ENCODE data around the gene SARS2.
"Not testable (repeated sequence)": the region's sequence is repeated elsewhere in the genome, so short reads cannot be mapped to it uniquely, and the experiment has no call there.

SARS2 gene

GRCh38 chr19:38875656-38876395 is 54.7 kb downstream of the SARS2 start:
- POLR2A ChIA-PET = interaction anchor here (0.7 kb wide), 1 partner anchor 482 kb away, joined by 13 read pairs; no protein-coding TSS in a partner anchor
- 100% methylated on average over 3 of the region's 6 CpGs for WGBS (ENCODE audit: insufficient coverage)
- no peaks in the 10 kb centered on the region for H3K27me3 ChIP-seq (replicated peaks in 2 of 5; ENCODE audit: control insufficient read depth in 4 of 5, insufficient read depth in 5 of 5, low read length in 4 of 5)
- peaks cover 0 to 7% (median 0%) of the 10 kb centered on the region in 4 experiments for H3K36me3 ChIP-seq (ENCODE audit: control insufficient read depth in 4 of 4, insufficient read depth in 4 of 4, low read length in 3 of 4)
- DNase-seq = peak in 1 of 3 donors; percentile 31
- H3K4me1 ChIP-seq (ENCODE audit: control extremely low read depth in 1 of 4, control insufficient read depth in 4 of 4, insufficient read depth in 4 of 4, low read length in 3 of 4) = peaks cover 0 to 43% (median 22%) of the 10 kb centered on the region in 4 experiments
- H3K4me3 ChIP-seq (ENCODE audit: control insufficient read depth in 1 of 7, extremely low read depth in 1 of 7, insufficient read depth in 4 of 7, low read depth in 2 of 7, low read length in 6 of 7) = no peak overlapping the region
- H3K9me3 ChIP-seq (ENCODE audit: control extremely low read depth in 1 of 5, control insufficient read depth in 4 of 5, insufficient read depth in 2 of 5, low read depth in 1 of 5, low read length in 4 of 5) = no peaks in the 10 kb centered on the region
- no peak overlapping the region for H3K27ac ChIP-seq (ENCODE audit: insufficient read depth in 1 of 2, low read depth in 1 of 2, low read length in 2 of 2, poor library complexity in 1 of 2, severe bottlenecking in 2 of 2)
- CTCF ChIA-PET = interaction anchor here (0.5 to 3.8 kb wide), 7 partner anchors 9 to 405 kb away, joined by 3 to 20 read pairs (median 8); partner anchors contain the start of genes MRPS12 and SARS2

DNA sequence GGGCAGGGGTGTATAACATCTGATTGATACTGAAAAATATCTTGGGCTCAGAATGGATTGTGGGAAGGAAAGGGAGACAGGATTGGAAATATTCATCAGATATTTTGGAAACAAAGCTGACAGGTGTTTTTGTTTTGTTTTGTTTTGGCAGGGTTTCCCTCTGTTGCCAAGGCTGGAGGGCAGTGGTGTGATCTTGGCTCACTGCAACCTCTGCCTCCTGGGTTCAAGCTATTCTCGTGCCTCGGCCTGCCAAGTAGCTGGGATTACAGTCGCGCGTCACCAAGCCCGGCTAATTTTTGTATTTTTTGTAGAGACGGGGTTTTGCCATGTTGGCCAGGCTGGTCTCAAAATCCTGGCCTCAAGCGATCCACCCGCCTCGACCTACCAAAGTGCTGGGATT is 57.2 kb downstream of the SARS2 start:
- H3K4me1 ChIP-seq (ENCODE audit: control extremely low read depth in 1 of 4, control insufficient read depth in 4 of 4, insufficient read depth in 4 of 4, low read length in 3 of 4) = peaks cover 0 to 41% (median 30%) of the 10 kb centered on the region in 4 experiments
- POLR2A ChIA-PET; H3K27ac ChIP-seq (ENCODE audit: insufficient read depth in 1 of 2, low read depth in 1 of 2, low read length in 2 of 2, poor library complexity in 1 of 2, severe bottlenecking in 2 of 2); H3K27me3 ChIP-seq (replicated peaks in 2 of 5; ENCODE audit: control insufficient read depth in 4 of 5, insufficient read depth in 5 of 5, low read length in 4 of 5); H3K36me3 ChIP-seq (ENCODE audit: control insufficient read depth in 4 of 4, insufficient read depth in 4 of 4, low read length in 3 of 4); H3K9me3 ChIP-seq (ENCODE audit: control extremely low read depth in 1 of 5, control insufficient read depth in 4 of 5, insufficient read depth in 2 of 5, low read depth in 1 of 5, low read length in 4 of 5); DNase-seq; H3K4me3 ChIP-seq (ENCODE audit: control insufficient read depth in 1 of 7, extremely low read depth in 1 of 7, insufficient read depth in 4 of 7, low read depth in 2 of 7, low read length in 6 of 7): not testable (repeated sequence)
- WGBS (ENCODE audit: insufficient coverage) = 99% methylated on average over 10 of the region's 10 CpGs
- CTCF ChIA-PET = interaction anchor here (0.9 to 3.2 kb wide), 3 partner anchors 10 to 104 kb away, joined by 3 to 20 read pairs (median 3); no protein-coding TSS in a partner anchor

- ChIA-PET POLR2A (no interaction called here), CTCF (interaction anchor here (0.5 to 2.9 kb wide), 10 partner anchors 8 to 468 kb away, joined by 3 to 19 read pairs (median 6); partner anchors contain the start of genes MRPS12, RINL and SARS2)
- WGBS (ENCODE audit: insufficient coverage) = 89% methylated on average over 14 of the region's 19 CpGs
- no peak overlapping the region for H3K27ac ChIP-seq (ENCODE audit: insufficient read depth in 1 of 2, low read depth in 1 of 2, low read length in 2 of 2, poor library complexity in 1 of 2, severe bottlenecking in 2 of 2)
- H3K4me3 ChIP-seq (ENCODE audit: control insufficient read depth in 1 of 7, extremely low read depth in 1 of 7, insufficient read depth in 4 of 7, low read depth in 2 of 7, low read length in 6 of 7) = peak overlapping the region in 3 of 7 experiments; percentile 28 to 82 (median 73)
- H3K4me1 ChIP-seq (ENCODE audit: control extremely low read depth in 1 of 4, control insufficient read depth in 4 of 4, insufficient read depth in 4 of 4, low read length in 3 of 4) = peaks cover 0 to 29% (median 27%) of the 10 kb centered on the region in 4 experiments
- no peak for DNase-seq
- H3K9me3 ChIP-seq (ENCODE audit: control extremely low read depth in 1 of 5, control insufficient read depth in 4 of 5, insufficient read depth in 2 of 5, low read depth in 1 of 5, low read length in 4 of 5) = no peaks in the 10 kb centered on the region
- H3K27me3 ChIP-seq (replicated peaks in 2 of 5; ENCODE audit: control insufficient read depth in 4 of 5, insufficient read depth in 5 of 5, low read length in 4 of 5) = no peaks in the 10 kb centered on the region
- peaks cover 0 to 4% (median 0%) of the 10 kb centered on the region in 4 experiments for H3K36me3 ChIP-seq (ENCODE audit: control insufficient read depth in 4 of 4, insufficient read depth in 4 of 4, low read length in 3 of 4)
Observed at GRCh38 chr19:38870612-38871011, 60.0 kb downstream of the SARS2 start.

DNA sequence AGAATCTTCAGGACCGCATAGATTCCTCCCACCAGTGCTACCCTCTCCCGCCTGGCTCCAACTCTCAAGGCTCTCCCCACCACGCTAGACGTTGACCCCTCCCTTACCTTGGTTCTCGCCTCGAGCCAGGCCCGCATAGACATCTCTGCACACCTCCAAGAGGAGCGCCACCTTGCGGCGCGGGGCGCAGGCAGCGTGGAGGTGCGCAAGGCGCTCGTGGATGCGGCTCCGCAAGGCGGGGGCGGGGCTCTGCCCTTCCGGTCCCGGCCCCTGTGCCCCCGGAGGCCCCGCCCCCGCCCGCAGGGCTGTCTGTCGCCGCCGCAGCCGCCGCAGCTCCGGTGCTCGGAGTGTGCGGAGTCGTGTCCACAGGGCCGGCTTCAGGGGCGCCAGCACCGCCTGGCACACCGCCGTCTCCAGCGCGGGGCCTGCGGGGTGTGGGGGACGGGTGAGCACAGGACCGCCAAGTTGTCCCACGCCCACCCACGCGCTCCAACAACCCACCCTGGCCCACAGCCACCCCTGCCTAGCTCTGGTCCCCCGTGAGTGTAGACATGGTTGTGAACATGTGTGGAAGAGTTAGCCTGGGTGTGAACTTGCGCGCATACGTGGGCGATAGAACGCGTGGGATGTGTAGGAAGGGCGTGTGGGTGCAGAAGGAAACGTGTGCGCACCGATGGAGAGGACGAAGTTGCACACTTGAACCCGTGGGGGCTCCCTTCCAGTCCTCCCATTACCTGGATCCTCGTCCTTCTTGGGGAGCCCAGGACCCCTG is 60.5 kb downstream of the SARS2 start:
- POLR2A ChIA-PET = interaction anchor here (1.0 to 1.3 kb wide), 3 partner anchors 9 to 21 kb away, joined by 4 to 6 read pairs (median 5); partner anchors contain the start of gene RINL
- DNase-seq = peak; percentile 90 to 91 (median 91)
- peaks cover 0 to 4% (median 0%) of the 10 kb centered on the region in 4 experiments for H3K36me3 ChIP-seq (ENCODE audit: control insufficient read depth in 4 of 4, insufficient read depth in 4 of 4, low read length in 3 of 4)
- no peak overlapping the region for H3K27ac ChIP-seq (ENCODE audit: insufficient read depth in 1 of 2, low read depth in 1 of 2, low read length in 2 of 2, poor library complexity in 1 of 2, severe bottlenecking in 2 of 2)
- peaks cover 0 to 34% (median 31%) of the 10 kb centered on the region in 4 experiments for H3K4me1 ChIP-seq (ENCODE audit: control extremely low read depth in 1 of 4, control insufficient read depth in 4 of 4, insufficient read depth in 4 of 4, low read length in 3 of 4)
- peak overlapping the region; percentile 1 to 82 (median 61) for H3K4me3 ChIP-seq (ENCODE audit: control insufficient read depth in 1 of 7, extremely low read depth in 1 of 7, insufficient read depth in 4 of 7, low read depth in 2 of 7, low read length in 6 of 7)
- WGBS (ENCODE audit: insufficient coverage) = 21% methylated on average over 52 of the region's 62 CpGs
- H3K27me3 ChIP-seq (replicated peaks in 2 of 5; ENCODE audit: control insufficient read depth in 4 of 5, insufficient read depth in 5 of 5, low read length in 4 of 5) = no peaks in the 10 kb centered on the region
- CTCF ChIA-PET = interaction anchor here (0.5 to 2.9 kb wide), 13 partner anchors 9 to 468 kb away, joined by 3 to 19 read pairs (median 7); partner anchors contain the start of genes MRPS12, RINL and SARS2
- H3K9me3 ChIP-seq (ENCODE audit: control extremely low read depth in 1 of 5, control insufficient read depth in 4 of 5, insufficient read depth in 2 of 5, low read depth in 1 of 5, low read length in 4 of 5) = no peaks in the 10 kb centered on the region

- WGBS (ENCODE audit: insufficient coverage) = 3% methylated on average over 34 of the region's 34 CpGs
- H3K27me3 ChIP-seq (replicated peaks in 2 of 5; ENCODE audit: control insufficient read depth in 4 of 5, insufficient read depth in 5 of 5, low read length in 4 of 5) = no peaks in the 10 kb centered on the region
Observed at GRCh38 chr19:38869160-38869835, 61.3 kb downstream of the SARS2 start.

DNA sequence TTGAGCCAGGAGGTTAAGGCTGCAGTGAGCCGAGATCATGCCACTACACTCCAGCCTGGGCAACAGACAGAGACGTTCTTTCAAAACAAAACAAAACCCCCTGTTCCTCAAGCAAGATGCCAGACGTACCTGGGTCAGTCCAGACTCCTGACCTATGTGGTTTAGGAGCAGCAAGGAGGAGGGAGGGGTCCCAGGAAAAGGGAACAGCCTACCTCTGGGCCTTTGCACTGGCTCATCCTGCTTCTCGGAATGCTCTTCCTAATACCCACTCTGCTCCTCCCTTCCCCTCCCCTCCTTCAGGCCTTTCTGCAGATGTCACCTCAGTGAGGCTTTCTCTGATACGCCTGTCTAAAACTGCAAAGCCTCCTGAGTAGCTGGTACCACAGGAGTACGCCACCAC is 62.0 kb downstream of the SARS2 start:
- Histone ChIP-seq H3K27ac (ENCODE audit: insufficient read depth in 1 of 2, low read depth in 1 of 2, low read length in 2 of 2, poor library complexity in 1 of 2, severe bottlenecking in 2 of 2) (no peak overlapping the region), H3K36me3 (ENCODE audit: control insufficient read depth in 4 of 4, insufficient read depth in 4 of 4, low read length in 3 of 4) (peaks cover 0 to 4% (median 0%) of the 10 kb centered on the region in 4 experiments), H3K9me3 (ENCODE audit: control extremely low read depth in 1 of 5, control insufficient read depth in 4 of 5, insufficient read depth in 2 of 5, low read depth in 1 of 5, low read length in 4 of 5) (no peaks in the 10 kb centered on the region), H3K4me3 (ENCODE audit: control insufficient read depth in 1 of 7, extremely low read depth in 1 of 7, insufficient read depth in 4 of 7, low read depth in 2 of 7, low read length in 6 of 7) (peak overlapping the region in 1 of 7 experiments; percentile 82), H3K27me3 (replicated peaks in 2 of 5; ENCODE audit: control insufficient read depth in 4 of 5, insufficient read depth in 5 of 5, low read length in 4 of 5) (no peaks in the 10 kb centered on the region), H3K4me1 (ENCODE audit: control extremely low read depth in 1 of 4, control insufficient read depth in 4 of 4, insufficient read depth in 4 of 4, low read length in 3 of 4) (peaks cover 0 to 43% (median 39%) of the 10 kb centered on the region in 4 experiments)
- DNase-seq = no peak
- ChIA-PET CTCF (interaction anchor here (0.8 to 2.9 kb wide), 12 partner anchors 8 to 84 kb away, joined by 3 to 19 read pairs (median 6); partner anchors contain the start of gene RINL), POLR2A (interaction anchor here (1.0 to 1.3 kb wide), 3 partner anchors 10 to 20 kb away, joined by 4 to 6 read pairs (median 5); partner anchors contain the start of gene RINL)
- 90% methylated on average over 2 of the region's 6 CpGs for WGBS (ENCODE audit: insufficient coverage)

More at GRCh38 chr19:38869160-38869835, 61.3 kb downstream of the SARS2 start:
- POLR2A ChIA-PET = interaction anchor here (0.5 to 1.3 kb wide), 4 partner anchors 9 to 20 kb away, joined by 3 to 6 read pairs (median 4); partner anchors contain the start of gene RINL
- H3K9me3 ChIP-seq (ENCODE audit: control extremely low read depth in 1 of 5, control insufficient read depth in 4 of 5, insufficient read depth in 2 of 5, low read depth in 1 of 5, low read length in 4 of 5) = no peaks in the 10 kb centered on the region
- H3K36me3 ChIP-seq (ENCODE audit: control insufficient read depth in 4 of 4, insufficient read depth in 4 of 4, low read length in 3 of 4) = peaks cover 0 to 4% (median 0%) of the 10 kb centered on the region in 4 experiments
- CTCF ChIA-PET = interaction anchor here (0.8 to 2.9 kb wide), 13 partner anchors 9 to 135 kb away, joined by 3 to 19 read pairs (median 7); partner anchors contain the start of gene RINL
- peak in 2 of 3 donors; percentile 70 to 77 for DNase-seq
- peaks cover 0 to 42% (median 38%) of the 10 kb centered on the region in 4 experiments for H3K4me1 ChIP-seq (ENCODE audit: control extremely low read depth in 1 of 4, control insufficient read depth in 4 of 4, insufficient read depth in 4 of 4, low read length in 3 of 4)
- H3K27ac ChIP-seq (ENCODE audit: insufficient read depth in 1 of 2, low read depth in 1 of 2, low read length in 2 of 2, poor library complexity in 1 of 2, severe bottlenecking in 2 of 2) = no peak overlapping the region
- H3K4me3 ChIP-seq (ENCODE audit: control insufficient read depth in 1 of 7, extremely low read depth in 1 of 7, insufficient read depth in 4 of 7, low read depth in 2 of 7, low read length in 6 of 7) = peak overlapping the region; percentile 15 to 82 (median 61)
